Hepatocyte (in vitro differentiated cells): ENCODE data around the gene TMEM239.

Experiments
- EZH2 ChIP-seq: fragments of 200-600 bp; sonication (generic); IDR thresholded peaks from 2 replicates; pipeline ENCODE4 v1.6.1; 2016; ENCODE audit warnings: antibody characterized with exemption, mild to moderate bottlenecking, borderline replicate concordance
- TF ChIP-seq, protein P1 (sequence below): fragments of 200-600 bp; sonication (generic); IDR thresholded peaks from 2 replicates; pipeline ENCODE4 v1.5.1; 2016; ENCODE audit warnings: antibody characterized with exemption, mild to moderate bottlenecking; ENCODE audit not compliant: poor library complexity

GRCh38 chr20:2816583-2817340 lies 598 bp downstream of the TMEM239 start:
- TF ChIP-seq, protein P1, sequence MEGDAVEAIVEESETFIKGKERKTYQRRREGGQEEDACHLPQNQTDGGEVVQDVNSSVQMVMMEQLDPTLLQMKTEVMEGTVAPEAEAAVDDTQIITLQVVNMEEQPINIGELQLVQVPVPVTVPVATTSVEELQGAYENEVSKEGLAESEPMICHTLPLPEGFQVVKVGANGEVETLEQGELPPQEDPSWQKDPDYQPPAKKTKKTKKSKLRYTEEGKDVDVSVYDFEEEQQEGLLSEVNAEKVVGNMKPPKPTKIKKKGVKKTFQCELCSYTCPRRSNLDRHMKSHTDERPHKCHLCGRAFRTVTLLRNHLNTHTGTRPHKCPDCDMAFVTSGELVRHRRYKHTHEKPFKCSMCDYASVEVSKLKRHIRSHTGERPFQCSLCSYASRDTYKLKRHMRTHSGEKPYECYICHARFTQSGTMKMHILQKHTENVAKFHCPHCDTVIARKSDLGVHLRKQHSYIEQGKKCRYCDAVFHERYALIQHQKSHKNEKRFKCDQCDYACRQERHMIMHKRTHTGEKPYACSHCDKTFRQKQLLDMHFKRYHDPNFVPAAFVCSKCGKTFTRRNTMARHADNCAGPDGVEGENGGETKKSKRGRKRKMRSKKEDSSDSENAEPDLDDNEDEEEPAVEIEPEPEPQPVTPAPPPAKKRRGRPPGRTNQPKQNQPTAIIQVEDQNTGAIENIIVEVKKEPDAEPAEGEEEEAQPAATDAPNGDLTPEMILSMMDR = no peak
- TF ChIP-seq EZH2 = no peak
